Activated CD4-positive, alpha-beta T cell treated with anti-CD3 and anti-CD28 coated beads, Interleukin-10, Interleukin-2, amounts not matched to agents 100 ng/mL and 50 ng/mL, durations not matched to agents 16 hours and 8 hours (primary cell): Measurements from ENCODE around the gene HOXC5.

Experiments
- DNase-seq: peaks from one replicate; pipeline ENCODE4 v3.0.0-alpha.2; 2020

HOXC5 gene

DNA sequence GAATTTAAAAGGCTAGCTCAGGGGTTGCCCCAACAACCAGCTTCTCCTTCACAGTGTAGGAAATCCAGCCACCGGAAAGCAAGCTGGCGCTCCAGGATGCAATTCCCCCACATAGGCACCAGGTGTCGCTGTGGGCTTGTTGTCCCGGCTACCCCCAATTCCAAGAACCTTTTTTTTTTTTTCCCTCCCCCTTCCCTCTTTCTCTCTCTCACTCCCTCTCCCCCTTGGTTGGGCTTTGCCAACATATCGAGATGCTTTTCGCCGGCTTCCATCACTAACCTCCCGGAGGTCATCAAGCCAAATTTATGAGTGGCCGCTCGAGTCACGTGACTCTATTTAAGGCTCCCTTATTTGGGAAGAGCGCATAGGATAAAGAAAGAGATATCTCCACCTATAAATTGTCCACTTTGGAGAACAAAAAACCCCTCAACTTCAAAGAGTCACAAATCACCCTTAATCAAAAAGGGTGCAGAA is at the start of gene HOXC5:
Gene HOXC5, plus strand, starts transcription at position 424 of the 474 bp plus-strand sequence. CDS start 73 bp downstream, outside the sequence.
- peak; percentile 63 for DNase-seq

DNA sequence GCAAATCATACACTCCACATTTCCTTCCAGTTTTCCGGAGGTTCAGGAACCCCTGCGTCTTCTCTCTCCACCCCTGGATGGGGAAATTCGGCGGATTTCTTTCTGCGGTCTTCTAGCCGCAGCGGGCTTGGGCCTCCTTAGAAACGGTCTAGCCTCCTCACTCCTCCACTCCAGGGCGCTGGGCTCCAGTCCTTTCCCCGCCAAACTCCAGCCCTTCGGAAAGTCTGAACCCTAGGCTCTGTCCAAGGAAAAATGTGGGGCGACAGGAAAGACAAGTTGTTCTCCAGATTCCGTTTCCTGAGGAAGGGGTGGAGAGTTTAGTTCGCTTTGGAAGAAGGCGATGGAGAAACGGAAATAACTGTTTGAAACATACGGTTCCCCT is 49.3 kb upstream of the HOXC5 start:
- DNase-seq, result no peak

DNA sequence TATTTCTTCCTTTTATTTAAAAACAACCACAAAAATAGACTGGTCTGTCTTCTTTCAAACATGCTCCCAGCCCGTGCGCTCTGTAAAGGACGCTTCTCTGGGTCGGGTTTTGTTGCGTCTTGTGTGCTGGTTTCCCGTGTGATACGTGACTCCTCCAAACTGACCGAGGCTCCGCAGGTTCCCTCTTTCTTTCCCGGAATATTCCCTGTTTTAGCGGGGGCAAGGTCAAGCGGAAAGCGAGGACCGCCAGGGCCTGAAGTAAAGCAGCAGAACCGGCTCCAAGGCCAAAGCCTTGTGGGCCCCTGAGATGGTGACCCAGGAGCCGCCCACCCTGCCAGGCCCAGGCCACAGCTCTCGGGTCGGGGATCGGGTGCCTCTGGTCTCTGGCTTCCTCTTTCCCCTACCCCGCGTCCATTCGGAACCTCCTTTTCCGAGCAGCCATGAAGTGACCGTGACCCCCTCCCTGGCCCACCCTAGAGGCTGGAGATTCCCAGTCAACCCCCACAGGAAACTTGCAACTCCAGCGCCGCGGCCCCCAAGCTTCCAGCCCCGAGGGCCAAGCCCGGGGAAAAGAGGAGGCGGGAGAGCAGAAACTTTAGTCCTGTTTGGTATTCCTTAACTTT is 48.8 kb upstream of the HOXC5 start:
- no peak for DNase-seq

DNA sequence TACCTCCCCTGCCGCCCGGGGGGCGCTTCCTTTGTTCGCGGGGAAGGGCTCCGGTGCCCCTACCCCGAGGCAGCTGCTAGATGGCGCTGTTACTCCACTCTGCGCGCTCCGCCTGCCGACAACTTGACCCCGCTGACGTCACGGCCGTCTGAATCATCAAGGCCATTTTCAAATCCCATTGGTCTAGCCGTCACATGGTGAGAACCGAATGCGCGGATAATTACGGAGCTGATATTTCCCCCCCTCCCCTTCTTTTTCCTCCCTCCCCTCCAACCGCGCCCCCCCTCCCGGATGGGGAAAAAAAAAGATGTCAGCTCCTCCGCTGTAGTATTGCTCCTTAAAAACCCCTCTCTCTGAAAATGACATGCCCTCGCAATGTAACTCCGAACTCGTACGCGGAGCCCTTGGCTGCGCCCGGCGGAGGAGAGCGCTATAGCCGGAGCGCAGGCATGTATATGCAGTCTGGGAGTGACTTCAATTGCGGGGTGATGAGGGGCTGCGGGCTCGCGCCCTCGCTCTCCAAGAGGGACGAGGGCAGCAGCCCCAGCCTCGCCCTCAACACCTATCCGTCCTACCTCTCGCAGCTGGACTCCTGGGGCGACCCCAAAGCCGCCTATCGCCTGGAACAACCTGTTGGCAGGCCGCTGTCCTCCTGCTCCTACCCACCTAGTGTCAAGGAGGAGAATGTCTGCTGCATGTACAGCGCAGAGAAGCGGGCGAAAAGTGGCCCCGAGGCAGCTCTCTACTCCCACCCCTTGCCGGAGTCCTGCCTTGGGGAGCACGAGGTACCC is 47.8 kb upstream of the HOXC5 start, which contains the start of gene HOXC10:
Gene HOXC10, plus strand, starts transcription at position 246 of the 791 bp plus-strand sequence. Its CDS starts 114 bp downstream, at position 360.
- DNase-seq, result peak; percentile 90

DNA sequence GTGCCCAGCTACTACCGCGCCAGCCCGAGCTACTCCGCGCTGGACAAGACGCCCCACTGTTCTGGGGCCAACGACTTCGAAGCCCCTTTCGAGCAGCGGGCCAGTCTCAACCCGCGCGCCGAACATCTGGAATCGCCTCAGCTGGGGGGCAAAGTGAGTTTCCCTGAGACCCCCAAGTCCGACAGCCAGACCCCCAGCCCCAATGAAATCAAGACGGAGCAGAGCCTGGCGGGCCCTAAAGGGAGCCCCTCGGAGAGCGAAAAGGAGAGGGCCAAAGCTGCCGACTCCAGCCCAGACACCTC is 47.2 kb upstream of the HOXC5 start:
- DNase-seq, result no peak

DNA sequence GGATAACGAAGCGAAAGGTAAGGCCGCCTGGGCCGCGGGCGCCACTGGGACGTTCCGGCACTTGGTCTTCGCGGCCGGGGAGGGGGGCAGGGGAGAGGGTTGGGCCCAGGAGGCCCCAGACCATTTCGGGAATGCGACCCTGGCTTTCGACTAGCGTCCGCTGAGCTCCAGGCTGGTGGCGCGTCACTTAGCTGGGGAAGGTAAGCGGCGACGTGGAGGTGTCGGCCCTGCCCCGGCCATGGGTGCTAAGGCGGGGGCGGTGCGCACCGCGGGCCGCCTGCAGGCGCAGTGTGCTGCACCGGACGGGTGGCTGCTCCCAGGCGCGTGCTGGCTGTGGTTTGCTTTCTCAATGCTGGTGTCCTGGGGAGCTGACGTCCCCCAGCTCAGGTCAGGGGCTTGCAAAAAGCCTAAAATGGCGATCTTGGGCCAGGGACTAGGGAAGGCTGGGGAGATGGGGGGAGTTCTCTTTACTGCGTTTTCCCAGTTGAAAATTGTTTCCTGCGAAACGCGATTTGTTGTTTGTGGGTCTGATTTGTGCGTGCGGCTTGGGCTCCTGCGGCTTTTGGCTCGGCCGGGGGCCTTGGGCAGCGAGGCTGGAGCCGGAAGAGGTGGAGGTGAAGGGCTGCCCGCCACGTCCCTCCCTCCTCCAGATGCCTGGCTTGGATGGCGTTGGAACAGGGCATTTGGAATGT is 46.7 kb upstream of the HOXC5 start:
- no peak for DNase-seq

DNA sequence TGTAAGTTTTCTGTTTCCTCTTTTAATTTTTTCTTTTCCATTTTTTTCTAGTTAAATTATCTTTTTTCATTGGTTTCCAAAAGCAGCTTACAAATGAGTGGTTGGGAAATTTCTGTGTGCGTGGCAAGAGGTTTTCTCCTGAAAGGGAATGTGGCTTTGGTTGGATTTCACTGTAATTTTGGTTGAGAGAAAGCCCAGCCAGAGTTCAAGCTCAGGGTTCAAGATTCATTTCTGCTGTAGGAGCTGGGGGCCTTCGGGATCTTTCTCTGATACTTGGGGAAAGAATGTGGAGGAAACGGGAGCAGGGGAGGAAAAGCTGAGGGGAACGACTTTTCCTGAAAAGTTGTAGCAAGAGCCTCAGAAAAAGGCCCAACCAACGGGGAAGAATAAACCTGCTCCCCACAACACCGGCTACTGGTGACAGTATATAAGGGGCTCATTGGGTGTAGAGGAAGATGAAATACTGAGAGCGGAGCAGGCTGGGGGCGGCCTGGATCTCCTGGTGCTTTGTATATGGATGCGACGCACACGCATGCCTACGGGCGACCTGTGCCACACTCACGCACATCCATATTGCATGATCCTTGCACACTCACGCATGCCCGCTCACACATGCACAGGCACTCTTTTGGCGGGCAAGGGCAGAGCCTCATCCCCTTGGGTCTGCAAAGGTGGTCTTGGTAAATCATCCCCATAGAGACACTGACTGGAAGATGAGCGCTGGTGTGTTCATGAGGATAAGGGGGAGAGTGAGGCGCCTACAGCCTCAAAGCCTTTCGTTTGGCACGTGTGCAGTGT is 46.0 kb upstream of the HOXC5 start:
- no peak for DNase-seq

DNA sequence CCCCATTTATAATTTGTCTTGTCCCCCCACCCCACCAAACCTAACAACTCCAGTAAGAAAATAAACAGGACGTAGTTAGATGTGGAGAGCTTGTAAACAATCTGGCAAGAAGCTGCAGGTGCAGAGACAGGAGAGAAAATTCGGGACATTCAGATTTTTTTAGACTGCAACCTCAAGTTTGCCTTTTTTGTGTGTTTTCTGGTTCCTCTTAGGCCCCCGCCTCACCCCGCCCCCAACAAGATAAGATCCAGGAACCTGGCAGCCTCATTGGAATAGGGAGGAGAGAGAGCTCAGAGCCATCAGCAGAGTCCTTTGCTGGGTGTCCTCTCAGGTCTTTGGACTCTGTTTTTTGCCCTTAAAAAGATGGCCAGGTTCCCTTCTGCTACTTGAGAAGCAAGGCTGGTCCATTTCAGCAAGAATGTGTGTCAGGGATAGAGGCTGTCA is 45.0 kb upstream of the HOXC5 start:
- DNase-seq, result no peak

DNA sequence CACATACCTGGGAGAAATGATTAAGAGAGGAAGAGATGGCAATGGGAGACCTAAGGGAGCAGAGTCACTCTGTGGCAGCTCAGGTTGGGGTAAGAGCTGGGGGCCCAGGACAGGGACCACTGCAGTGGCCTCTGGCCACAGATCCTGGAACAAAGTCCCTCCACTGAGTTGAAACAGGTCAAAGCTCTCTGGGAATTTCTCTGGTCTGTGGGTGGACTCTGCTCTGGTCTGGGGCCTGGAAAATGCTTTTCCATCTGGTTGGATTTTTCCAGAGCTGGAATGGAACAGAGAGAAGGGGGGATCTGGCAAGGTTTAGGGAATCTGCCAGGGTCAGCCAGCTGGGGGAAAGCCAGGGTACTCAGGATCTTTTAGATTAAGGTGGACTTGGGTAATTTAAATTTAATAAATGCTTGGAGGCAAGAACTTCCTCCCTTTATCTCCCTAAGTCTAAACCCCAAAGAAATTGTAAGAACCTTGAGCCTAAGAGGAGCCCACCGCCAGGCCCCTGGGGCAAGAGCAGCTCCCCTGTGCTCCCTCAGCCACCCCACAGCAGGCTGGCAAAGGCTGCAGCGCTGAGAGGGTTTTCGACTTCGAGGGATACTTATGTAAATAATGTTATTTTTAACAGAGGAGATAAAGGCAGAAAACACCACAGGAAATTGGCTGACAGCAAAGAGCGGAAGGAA is 44.2 kb upstream of the HOXC5 start:
- no peak for DNase-seq

DNA sequence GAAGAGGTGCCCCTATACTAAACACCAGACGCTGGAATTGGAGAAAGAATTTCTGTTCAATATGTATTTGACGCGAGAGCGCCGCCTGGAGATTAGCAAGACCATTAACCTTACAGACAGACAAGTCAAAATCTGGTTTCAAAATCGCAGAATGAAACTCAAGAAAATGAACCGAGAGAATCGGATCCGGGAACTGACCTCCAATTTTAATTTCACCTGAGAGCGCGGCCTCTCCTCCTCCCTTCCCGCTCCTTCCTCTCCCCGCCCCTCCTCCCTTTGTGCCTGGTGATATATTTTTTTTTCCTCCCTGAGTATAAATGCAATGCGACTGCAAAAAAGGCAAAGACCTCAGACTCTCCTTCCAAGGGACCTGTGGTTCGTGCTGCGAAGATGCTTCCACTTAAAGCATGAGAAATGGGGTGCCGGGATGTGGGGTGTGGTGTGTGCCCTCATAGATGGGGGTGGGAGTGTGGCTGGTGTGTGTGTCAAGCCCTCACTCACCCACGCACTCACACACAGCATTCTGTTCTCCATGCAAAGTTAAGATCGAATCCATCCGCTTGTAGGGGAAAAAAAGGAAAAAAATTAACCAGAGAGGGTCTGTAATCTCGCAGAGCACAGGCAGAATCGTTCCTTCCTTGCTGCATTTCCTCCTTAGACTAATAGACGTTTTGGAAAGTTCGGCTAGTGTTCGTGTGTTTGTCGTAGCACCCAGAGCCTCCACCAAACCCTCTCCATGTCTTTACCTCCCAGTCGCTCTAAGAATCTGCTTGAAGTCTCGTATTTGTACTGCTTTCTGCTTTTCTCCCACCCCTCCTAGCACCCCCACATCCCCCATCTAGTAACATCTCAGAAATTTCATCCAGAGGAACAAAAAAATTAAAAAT is 43.4 kb upstream of the HOXC5 start:
- DNase-seq, result peak; percentile 55

DNA sequence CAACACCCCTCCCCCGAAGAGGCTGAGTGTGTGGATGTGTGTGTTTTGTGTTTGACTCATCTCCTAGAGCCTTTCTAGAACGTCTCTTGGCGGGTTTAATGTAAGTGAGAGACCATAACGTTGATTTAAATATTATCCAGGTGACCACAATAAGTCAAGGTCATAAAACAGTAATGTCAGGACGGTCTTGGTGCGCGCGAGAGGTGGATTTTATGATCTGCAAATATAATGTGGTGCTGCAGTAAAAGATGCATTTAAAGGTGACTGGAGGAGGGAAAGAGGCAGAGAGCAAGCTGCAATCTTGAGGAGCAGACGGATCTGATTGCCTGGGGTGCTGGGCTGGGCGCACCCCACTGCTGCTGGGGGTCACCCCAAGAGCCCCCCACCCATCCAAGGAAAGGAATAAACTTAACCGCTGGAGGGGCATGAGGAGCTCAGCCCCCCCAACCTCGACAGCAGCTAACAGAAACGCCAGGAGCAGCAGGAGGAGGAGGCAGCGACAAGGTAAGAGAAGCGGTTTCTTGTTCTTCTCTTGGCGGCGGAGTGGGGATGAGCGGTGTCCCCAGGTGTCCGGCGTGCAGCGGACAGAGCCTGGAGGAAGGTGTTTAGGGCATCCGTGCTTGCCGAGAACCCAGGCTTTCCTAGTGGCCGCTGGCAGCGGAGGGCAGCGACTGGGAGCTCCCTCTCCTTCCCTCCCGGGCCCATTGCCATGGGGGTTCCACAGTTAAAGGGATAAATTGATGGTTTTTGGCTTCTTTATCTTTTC is 42.4 kb upstream of the HOXC5 start:
- DNase-seq, result no peak

DNA sequence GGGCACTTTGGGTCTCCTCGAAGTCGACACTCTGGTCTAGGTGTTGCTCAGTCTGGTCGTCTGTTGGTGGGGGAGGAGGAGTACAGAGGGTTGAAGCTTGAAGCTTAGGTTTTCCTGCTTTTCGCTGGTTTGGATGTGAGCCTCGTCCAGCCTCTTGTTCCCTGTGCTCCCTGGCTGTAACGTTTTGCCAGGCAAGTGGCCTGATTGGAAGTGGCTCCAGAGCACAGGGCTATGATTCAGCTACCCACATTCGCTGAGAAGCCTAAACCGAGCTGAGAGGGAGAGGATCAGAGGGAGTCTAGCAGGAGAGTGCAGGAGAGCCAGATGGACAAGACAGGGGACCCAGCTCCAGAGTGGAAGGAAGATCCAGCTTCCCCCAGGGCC is 41.8 kb upstream of the HOXC5 start:
- DNase-seq, result no peak

DNA sequence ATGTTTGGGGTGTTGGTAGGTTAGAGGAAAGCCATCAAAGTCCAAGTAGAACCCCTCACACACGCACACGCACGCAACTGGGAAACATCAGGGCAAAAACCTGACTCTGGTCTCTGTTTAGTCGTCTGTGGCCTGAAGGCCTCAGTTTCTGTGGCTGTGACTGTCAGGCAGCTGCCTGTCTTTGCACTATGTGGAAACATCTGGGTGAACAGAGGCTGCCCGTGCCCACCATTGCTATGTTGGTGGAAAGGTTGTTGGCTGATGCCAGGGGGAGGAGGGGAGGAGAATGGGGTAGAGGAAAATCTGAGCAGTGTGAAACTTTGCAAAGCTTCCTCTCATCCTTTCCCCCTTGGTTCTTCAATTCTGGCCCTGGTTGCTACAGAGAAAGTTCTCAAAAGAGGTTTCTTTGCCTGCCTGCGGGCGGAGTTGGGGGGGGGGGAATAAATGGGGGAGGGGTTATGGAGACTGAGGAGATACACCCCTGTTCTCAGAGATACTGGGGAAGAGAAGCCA is 40.4 kb upstream of the HOXC5 start:
- DNase-seq, result no peak

DNA sequence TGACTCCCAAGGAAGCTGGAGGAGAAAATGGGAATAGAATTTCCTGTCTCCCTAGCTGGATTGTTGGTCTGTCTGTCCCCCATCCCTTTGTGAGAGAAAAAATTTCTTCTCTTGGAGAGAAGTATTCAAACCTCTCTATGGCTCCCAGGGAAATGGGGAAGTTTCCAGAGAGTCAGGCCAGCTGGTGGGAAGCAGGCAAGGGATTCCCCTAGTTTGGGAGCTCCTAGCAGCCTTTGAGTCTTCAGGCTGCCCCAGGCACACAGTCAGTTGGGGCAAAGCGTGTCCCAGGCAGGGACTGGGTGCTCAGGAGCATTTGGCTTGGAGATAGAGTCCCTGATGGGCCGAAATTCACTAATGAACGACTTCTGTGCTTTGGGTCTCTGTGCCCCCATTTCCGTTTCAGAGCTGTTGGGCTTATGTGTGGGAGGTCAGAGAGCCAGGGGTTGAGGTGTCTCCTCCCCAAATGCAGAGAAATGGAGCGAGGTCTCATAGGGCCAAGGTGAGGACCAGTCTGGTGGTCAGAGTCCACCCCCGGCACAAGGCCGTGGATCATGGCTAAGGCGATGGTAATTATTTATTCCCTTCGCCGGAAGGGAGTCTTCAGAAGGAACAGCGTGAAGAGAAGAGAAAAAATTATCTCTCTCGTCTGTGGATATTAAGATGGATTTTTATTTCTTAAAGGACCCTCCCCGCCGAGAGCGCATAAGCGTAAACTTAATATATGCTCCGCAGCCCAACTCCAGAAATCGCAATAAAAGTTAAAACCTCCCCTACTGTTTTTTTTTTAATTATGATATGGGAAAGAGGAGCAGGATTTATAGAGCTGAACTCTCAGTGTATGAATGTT is 39.5 kb upstream of the HOXC5 start:
- DNase-seq, result no peak

DNA sequence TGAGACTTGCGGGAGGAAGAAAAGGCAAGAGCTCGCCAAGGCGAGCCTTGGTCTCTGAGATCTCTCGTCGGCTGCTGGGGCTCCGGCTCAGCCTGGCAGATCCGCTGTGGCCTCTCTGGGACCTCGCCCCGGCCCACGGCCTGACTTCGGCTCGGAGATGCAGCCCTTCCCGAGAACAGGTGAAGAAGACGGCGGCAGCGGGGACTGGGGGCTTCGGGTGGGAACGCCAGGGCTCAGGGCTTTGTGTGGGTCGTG is 38.9 kb upstream of the HOXC5 start:
- DNase-seq, result no peak

DNA sequence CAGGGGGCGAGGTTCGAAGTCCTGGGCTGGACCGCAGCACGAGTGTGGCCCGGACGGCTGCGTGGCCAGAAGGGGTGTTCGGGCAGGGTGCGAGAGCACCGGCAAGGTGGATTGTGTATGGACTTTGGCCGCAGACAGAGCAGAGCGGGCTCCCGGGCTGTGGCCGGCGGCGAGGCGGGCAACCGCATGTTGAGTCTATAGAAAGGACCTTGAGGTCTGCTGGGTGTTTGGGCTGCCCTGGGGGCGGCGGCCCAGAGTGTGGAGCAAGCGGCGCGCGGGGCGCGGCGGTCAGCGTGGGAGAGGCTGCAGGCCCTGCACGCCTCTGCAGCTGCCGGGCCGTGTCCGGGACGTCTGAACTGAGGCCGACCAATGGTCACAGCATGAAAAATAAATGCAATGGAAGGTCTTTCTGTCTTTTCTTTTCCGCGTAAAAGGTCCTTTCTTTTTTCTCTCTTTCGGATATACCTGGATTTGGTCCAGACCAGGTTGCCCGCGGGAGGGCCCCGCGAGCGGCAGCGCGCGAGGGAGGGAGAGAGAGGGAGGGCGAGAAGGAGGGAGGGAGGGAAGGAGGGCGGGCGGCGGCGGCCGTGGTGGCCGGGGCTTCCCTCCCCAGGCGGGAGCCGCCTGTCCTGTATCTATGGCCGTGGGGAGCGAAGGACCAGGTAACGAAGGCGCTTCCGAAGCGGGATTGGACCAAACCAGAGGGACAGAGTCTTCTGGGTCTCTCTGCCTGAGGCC is 38.4 kb upstream of the HOXC5 start:
- no peak for DNase-seq

DNA sequence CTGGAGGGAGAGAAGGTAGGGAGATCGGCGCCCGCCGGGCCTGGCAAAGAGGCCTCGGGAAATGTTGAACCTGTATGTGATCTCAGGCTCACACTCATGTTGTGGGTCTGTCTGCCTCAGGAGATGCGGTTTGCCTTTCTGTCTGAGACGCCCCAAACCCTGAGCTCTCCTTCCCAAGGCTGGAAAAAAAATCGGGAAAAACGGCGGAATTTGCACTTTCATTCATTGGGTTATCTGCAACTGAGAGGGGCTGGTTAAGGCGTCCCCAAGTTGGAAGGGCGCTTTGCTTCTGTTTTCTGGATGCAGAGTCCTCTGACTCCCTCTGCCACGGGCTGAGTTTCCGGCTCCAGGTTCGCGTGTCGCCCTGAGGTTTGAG is 37.9 kb upstream of the HOXC5 start:
- no peak for DNase-seq

DNA sequence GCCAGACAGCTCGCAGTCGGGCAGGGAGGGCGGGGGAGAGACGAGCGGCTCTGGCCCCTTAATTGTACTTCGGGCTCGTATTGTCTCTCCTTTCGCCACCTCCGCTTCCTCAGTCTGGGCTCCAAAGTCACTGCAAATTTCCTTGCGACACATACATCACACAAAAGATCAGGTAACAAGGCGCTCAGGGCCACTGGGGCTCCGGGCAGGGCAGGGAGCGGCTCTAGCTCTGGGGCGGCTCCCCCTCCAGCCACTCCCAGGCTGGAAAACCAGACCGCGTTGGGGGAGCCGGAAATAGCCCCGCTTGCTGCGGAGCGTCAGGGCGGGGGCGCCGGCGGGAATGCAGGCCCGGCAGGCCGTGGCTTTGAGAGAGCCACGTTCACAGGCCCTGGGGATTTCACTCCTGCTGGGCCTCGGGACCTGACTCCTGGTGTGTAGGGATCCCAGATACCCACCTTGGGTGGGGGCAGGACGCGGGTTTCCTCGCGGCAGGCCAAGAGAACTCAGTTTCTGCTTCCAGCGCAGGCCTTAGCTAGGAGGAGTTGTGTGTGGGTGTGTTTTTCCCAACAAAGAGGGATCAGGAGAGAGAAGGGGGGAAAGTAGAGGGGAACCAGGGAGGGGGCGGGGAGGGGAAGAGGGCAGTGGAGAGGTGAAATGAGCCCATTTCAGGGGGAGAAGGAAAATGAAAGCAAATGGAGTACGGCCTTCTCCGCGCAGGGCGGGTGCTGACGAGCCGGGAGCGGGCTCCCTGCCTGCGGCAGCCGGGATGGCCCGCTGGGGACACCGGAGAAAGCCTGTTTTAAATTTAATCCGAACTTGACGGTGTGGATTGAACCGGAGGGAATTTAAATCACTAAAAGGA is 37.2 kb upstream of the HOXC5 start:
- no peak for DNase-seq
